Mesothelial cell of epicardium (in vitro differentiated cells): Measurements from ENCODE around the gene CMSS1. TPM values are rescaled to one million over a fixed set of nuclear protein-coding genes. Genes with fewer than 3 reads are reported as not detected.
"Not testable (repeated sequence)": the region's sequence is repeated elsewhere in the genome, so short reads cannot be mapped to it uniquely, and the experiment has no call there.

Source experiments
- DNase-seq, 2 experiments: peaks; one replicate each; pipeline ENCODE4 v3.0.0; 2021; ENCODE audit warnings: low spot score in 2 of 2; ENCODE audit not compliant: unreplicated experiment in 2 of 2
- H3K27ac Mint-ChIP-seq: 2 replicates; pipeline ENCODE4 v1.8.0; 2021; ENCODE audit warnings: mixed read lengths
- H3K27me3 Mint-ChIP-seq: 2 replicates; pipeline ENCODE4 v1.8.0; 2021; ENCODE audit warnings: low read depth, mixed read lengths
- H3K36me3 Mint-ChIP-seq: 2 replicates; pipeline ENCODE4 v1.8.0; 2021; ENCODE audit warnings: mixed read lengths
- H3K4me1 Mint-ChIP-seq: 2 replicates; pipeline ENCODE4 v1.8.0; 2021; ENCODE audit warnings: mixed read lengths
- H3K4me3 Mint-ChIP-seq: 2 replicates; pipeline ENCODE4 v1.8.0; 2021; ENCODE audit warnings: mild to moderate bottlenecking, moderate library complexity, mixed read lengths
- H3K9me3 Mint-ChIP-seq: 2 replicates; pipeline ENCODE4 v1.8.0; 2021; ENCODE audit warnings: mixed read lengths
- CTCF ChIP-seq: fragments of 200-600 bp; sonication (generic); IDR thresholded peaks from one replicate; pipeline ENCODE4 v1.5.0; 2021; ENCODE audit warnings: antibody characterized with exemption; ENCODE audit not compliant: unreplicated experiment
- total RNA-seq: library from RNA; stranded (reverse); gene quantifications from 3 replicates; pipeline ENCODE4 v1.2.1, GENCODE V29; 2021

The CMSS1 gene
- total RNA-seq, 1 donor from 2014 or later: 30.0 TPM

DNA sequence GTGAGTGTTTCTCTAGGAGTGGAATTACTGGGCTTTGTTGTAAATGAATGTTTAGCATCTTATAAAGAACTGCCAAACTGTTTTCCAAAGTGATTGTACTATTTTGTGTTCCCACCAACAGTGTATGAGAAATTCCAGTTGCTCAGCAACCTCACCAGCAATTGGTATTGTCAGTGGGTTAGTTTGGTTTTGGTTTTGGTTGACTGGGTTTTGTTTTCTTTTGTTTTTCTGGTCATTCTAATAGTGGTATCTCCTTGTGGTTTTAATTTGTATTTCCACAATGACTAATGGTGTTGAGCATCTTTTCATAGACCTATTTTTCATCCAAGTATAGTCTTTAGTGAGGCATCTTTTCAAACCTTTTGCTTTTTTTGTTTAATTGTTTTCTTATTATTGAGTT lies 269.5 kb downstream of the CMSS1 start:
- TF ChIP-seq CTCF: no peak
- H3K27ac Mint-ChIP-seq: no peak overlapping the region
- H3K9me3 Mint-ChIP-seq: no peaks in the 10 kb centered on the region
- H3K4me1 Mint-ChIP-seq: peaks cover 32% of the 10 kb centered on the region
- no peak overlapping the region for H3K4me3 Mint-ChIP-seq
- H3K36me3 Mint-ChIP-seq: no peaks in the 10 kb centered on the region
- DNase-seq: no peak
- H3K27me3 Mint-ChIP-seq: no peaks in the 10 kb centered on the region

DNA sequence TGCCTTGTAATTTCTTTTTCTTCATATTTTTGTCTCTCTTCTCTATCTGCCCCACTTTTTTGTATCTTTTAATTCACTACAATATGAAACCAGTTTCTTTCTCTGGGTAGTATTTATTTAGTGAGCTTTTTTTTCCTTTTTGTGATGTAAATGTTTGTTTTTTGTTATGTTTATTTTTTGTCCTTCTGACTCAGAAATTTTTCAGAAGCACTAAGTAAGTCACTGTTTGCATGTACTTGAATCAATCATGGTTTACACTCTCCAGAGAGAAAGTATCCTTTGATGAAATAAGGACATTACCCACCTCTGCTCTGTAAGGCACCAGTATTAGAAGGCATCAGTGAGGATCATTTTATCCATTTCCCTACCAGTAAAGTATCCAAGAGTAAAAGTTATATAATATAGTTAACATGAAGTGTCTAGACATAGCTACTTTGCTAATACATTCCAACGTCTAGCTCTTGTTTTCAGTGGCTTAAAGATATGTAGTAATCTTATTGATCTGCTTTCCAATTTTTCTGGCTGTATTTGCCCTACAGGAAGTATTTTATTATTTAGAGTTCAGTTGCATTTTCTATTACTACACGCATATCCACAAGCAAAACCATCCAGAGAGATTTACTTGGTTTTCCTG lies 271.2 kb downstream of the CMSS1 start:
- no peak overlapping the region for H3K4me3 Mint-ChIP-seq
- no peaks in the 10 kb centered on the region for H3K27me3 Mint-ChIP-seq
- H3K27ac Mint-ChIP-seq: no peak overlapping the region
- DNase-seq: no peak
- TF ChIP-seq CTCF: no peak
- no peaks in the 10 kb centered on the region for H3K36me3 Mint-ChIP-seq
- H3K4me1 Mint-ChIP-seq: peaks cover 21% of the 10 kb centered on the region
- H3K9me3 Mint-ChIP-seq: no peaks in the 10 kb centered on the region

DNA sequence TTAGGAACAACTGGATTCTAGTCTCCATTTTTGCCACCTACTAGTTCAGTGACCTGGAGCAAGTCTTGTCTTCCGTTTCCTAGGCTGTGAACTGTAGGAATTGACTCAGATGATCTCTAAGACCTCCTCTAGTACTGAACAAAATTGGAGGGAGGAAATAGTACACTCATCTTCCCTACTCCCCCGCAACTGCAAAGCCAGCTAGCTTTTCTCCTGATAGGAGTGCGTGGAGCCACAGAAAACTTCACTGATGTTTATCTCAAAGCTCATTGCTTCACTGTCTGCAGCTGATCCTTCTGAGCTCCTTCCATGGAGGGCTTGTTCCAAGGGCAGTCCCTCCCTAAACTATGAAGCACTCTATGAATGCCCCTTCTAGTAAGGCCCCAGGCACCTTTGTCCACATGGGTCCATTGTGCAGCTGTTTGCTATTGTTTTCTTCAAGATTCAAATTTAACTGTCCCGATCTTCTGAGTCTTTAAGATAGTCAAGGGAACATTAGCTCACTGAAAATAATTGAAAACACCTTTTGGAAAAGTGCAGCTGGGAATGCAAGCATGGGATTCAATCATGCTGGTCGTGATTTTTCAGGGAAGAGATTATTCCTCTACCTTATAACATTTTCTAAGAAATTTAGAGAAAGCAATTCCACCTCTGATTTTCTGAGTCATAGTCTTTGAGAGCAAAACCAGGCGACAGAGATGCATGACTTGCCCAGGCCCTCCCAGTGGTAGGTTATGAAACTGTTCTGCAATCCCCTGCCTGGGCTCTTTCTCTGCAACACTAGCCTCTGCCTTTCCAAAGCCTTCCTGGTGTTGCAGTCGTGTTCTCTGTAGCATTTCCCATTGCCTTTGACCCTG lies 272.4 kb downstream of the CMSS1 start:
- Mint-ChIP-seq H3K4me3 (no peak overlapping the region), H3K4me1 (peaks cover 21% of the 10 kb centered on the region), H3K9me3 (no peaks in the 10 kb centered on the region), H3K27ac (peak overlapping the region; percentile 49), H3K27me3 (no peaks in the 10 kb centered on the region), H3K36me3 (no peaks in the 10 kb centered on the region)
- TF ChIP-seq CTCF: no peak
- DNase-seq: no peak

DNA sequence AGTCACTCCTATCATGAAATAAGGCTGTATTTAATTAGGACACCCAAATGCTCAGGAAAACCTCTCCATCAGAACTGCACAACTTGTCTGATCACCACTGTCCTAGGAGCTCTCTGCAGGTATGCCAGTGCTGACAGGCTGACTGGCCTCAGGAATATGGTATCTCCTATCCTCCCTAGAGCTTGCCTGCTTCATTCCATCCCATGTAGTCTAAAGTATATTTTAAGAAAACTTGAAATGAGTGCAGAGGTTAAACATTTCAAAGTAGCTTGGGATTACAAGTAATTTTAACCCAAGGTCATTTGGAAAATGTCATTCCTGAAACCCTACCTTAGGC lies 273.0 kb downstream of the CMSS1 start:
- H3K4me1 Mint-ChIP-seq: peaks cover 21% of the 10 kb centered on the region
- no peaks in the 10 kb centered on the region for H3K27me3 Mint-ChIP-seq
- H3K4me3 Mint-ChIP-seq: no peak overlapping the region
- H3K36me3 Mint-ChIP-seq: no peaks in the 10 kb centered on the region
- no peak for TF ChIP-seq CTCF
- no peak overlapping the region for H3K27ac Mint-ChIP-seq
- H3K9me3 Mint-ChIP-seq: peaks cover 2% of the 10 kb centered on the region
- DNase-seq: no peak

- no peak for DNase-seq
- Mint-ChIP-seq H3K4me1 (peaks cover 32% of the 10 kb centered on the region), H3K36me3 (peaks cover 2% of the 10 kb centered on the region), H3K4me3 (no peak overlapping the region), H3K27me3 (no peaks in the 10 kb centered on the region), H3K27ac (no peak overlapping the region), H3K9me3 (peaks cover 4% of the 10 kb centered on the region)
- TF ChIP-seq CTCF: no peak
Observed at GRCh38 chr3:100093831-100094230, 276.2 kb downstream of the CMSS1 start.

DNA sequence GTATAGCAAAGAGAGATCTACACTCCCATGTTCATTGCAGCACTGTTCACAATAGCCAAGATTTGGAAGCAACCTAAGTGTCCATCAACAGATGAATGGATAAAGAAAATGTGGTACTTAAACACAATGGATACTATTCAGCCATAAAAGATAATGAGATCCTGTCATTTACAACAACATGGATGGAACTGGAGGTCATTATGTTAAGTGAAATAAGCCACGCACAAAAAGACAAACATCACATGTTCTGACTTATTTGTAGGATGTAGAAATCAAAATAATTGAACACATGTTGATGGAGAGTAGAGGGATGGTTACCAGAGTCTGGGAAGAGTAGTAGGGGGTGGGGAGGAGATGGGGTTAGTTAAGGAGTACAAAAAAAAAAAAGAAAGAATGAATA lies 278.6 kb downstream of the CMSS1 start:
- H3K27ac Mint-ChIP-seq: not testable (repeated sequence)
- H3K4me1 Mint-ChIP-seq: peaks cover 23% of the 10 kb centered on the region

More for the DNA sequence above, 278.6 kb downstream of the CMSS1 start:
- DNase-seq, H3K9me3 Mint-ChIP-seq, H3K27me3 Mint-ChIP-seq, H3K36me3 Mint-ChIP-seq, H3K4me3 Mint-ChIP-seq: not testable (repeated sequence)
